GM19467 (cell line): ENCODE results near the gene PCCA.

Experiments
- ATAC-seq: cut with Tn5 transposase; IDR thresholded peaks from one replicate; pipeline ENCODE4 v1.9.1; 2021; ENCODE audit warnings: mild to moderate bottlenecking, moderate library complexity; ENCODE audit not compliant: unreplicated experiment

The PCCA gene

GRCh38 chr13:100534147-100534843 is 445.4 kb downstream of the PCCA start:
- ATAC-seq, result no peak

- ATAC-seq, result no peak
Observed at GRCh38 chr13:100534911-100535310, 446.0 kb downstream of the PCCA start.

DNA sequence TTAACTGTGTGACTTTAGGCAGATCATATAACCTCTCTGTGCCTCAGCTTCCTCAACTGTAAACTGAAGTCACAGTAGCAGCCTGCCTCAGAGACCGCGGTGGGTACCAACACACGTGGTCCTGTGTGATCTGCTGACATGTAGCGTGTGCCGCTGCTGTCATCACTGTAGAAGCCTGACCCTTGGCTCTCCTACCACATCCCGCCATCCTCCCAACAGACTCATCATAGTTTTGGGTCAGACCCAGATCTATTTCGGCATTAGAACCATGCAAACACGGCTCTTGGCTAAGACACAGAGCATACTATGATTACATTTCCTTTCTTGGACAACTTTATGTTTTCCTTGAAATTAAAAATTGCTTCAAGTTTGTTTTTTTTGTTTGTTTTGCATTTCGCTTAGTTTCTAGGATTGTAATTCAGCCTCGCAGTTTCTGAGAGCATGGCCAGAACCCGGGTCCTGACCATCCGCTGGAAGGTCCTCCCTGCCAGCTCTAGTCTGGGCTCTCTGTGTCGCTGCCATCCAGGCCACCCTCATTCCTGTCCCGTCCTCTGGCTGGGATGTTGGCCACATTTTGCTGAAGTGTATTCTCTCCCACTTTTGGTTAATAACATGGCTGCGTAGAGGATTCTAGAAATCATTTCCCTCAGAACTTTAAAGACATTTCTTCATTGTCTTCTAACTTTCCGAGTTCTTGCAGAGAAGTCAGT is 446.7 kb downstream of the PCCA start:
- no peak for ATAC-seq

- no peak for ATAC-seq
Observed at GRCh38 chr13:100536643-100537180, 447.8 kb downstream of the PCCA start.

GRCh38 chr13:100537486-100537885 is 448.6 kb downstream of the PCCA start:
- no peak for ATAC-seq

GRCh38 chr13:100537951-100538462 is 449.1 kb downstream of the PCCA start:
- no peak for ATAC-seq

DNA sequence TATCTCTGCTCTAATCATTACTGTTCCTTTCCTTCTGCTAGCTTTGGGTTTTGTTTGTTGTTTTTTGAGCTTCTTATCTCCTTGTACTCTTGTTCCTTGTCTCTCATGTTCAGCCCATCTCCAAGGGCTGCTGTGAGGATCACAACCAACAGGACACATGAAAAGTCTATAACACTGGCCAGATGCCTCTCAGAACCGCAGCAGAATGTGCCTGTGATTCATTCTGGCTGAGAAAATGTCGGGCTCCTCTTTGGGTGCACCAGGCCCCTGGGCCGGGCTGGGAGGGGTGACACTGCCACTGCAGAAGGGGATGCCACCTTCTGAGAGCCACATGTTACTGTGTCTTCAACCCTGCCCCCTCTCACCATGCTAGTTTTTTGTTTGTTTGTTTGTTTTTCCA is 451.7 kb downstream of the PCCA start:
- ATAC-seq, result no peak

GRCh38 chr13:100541897-100542825 is 453.3 kb downstream of the PCCA start:
- ATAC-seq, result no peak

GRCh38 chr13:100542826-100543156 is 453.9 kb downstream of the PCCA start:
- peak; percentile 85 for ATAC-seq

DNA sequence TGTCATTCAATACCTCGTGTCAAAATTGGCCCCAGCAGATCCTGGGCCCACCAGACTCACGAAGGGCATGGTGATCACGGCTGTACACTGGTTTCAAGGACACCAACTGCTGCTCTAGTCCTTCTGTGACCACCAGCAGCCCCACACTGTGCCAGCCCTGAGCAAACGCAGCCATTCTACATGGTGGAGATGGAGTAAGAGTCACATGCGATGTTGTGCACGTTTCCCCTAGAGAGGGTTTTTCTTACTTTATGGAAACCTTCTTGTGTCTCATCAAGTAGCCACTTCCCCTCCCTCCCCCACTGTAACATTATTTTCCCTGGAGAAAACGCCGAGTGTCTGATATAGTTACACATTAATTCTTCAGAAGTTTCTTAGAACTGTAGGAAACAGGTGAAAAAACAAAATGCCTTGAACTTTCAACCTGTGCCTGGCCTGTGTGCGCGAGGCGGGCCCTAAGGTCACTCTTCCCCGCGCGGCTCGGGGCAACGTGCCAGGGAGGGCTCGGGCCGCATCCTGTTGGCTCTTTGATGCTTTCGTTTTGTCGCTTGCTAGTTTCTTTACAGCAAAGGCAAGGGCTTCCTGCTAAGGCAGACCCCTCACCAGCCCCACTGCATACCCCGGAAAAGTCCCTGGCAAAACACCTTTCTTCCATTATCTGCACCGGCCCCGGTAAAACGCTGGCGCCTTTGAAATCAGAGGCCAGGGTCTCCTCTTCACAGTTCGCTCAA is 455.1 kb downstream of the PCCA start:
- ATAC-seq, result no peak

GRCh38 chr13:100544866-100545683 is 456.2 kb downstream of the PCCA start:
- no peak for ATAC-seq

DNA sequence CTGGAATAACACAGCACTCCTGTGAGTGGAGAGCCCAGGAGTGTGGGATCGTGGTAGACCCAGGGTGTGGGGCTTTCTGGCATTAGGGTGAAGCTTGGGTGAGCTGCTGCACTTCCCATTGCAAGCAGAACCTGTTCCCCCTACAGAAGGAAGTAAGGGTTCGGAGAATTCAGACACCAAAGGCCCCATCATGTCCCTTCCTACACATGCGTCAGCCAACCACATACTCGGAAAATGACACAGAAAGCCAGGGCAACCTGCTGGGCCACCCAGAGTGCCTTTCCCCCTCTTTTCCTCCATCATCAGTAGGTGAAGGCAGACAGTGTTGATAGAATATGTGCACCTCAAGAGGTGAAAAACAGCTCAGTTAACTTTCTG is 456.8 kb downstream of the PCCA start:
- ATAC-seq, result no peak

GRCh38 chr13:100546713-100547405 is 458.0 kb downstream of the PCCA start:
- ATAC-seq, result no peak

GRCh38 chr13:100547791-100548201 is 458.9 kb downstream of the PCCA start:
- ATAC-seq, result no peak

GRCh38 chr13:100549316-100549715 is 460.4 kb downstream of the PCCA start:
- no peak for ATAC-seq

DNA sequence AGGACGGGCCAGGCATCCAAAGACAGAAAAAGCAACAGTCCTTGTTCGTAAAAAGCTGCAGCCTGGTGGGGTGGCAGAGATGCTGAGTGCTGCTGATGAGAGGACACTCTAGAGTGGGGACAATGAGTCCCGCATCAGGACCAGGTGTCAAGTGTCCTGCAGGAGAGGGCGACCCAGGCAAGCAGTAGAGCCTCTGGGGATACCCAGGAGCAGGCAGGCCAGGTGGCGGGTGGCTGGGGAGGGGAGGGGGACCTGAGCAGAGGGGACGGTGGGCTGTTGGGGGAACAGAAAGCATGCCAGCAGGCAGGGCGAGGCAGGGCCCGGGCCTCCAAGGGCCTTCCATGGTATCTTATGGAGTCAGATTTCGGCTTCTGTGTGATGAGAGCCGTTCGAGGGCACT is 463.9 kb downstream of the PCCA start:
- ATAC-seq, result no peak

DNA sequence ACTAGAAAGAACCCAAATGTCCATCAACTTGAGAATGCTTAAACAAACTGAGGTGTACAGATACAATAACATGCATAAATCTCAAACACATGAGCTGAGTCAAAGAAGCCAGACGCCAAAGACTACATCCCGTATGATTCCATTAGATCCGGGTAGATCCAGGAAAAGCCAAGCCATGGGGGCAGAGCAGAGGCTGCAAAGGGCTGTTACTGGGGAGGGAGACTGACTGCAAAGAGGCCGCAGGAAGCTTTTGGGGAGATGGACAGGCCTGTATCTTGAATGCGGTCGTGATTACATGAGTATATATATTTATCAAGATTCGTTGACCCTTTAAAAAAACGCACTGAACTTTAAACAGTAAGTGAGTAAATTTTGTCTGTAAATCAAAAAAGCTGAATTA is 471.0 kb downstream of the PCCA start:
- ATAC-seq, result no peak

GRCh38 chr13:100560498-100561157 is 471.7 kb downstream of the PCCA start:
- no peak for ATAC-seq

DNA sequence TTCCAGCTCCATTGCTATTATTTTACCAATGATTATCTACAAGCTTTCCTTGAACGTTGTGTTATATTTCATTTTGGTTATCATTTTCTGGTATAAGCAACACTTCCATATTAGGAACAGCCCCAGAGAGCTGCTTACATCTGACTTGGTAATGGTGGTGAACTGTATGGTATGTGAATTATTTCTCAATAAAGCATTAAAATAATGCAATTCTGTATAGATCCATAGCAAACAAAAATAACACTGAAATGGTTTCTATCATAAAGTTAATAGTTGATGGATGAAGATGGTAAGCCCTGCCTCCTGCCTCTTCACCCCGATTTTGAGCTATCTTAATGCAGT is 472.2 kb downstream of the PCCA start:
- ATAC-seq, result no peak
